KMS-11 (cell line): Measurements from ENCODE around the gene KCNJ6.

Experiments used
- H2AFZ ChIP-seq: fragments of 200-600 bp; sonication (generic); 2 replicates; pipeline ENCODE4 v1.6.1; 2016; ENCODE audit warnings: antibody characterized with exemption, mixed run types, low read depth
- H3K27ac ChIP-seq: fragments of 200-600 bp; sonication (generic); 2 replicates; pipeline ENCODE4 v1.6.1; 2016; ENCODE audit warnings: mild to moderate bottlenecking, mixed run types
- H3K27me3 ChIP-seq: fragments of 200-600 bp; sonication (generic); 2 replicates; pipeline ENCODE4 v1.6.1; 2017; ENCODE audit warnings: mild to moderate bottlenecking, low read depth, mixed run types, moderate library complexity; ENCODE audit not compliant: insufficient read depth
- H3K36me3 ChIP-seq: fragments of 200-600 bp; sonication (generic); 2 replicates; pipeline ENCODE4 v1.6.1; 2017; ENCODE audit warnings: mild to moderate bottlenecking, mixed run types; ENCODE audit not compliant: insufficient read depth
- H3K4me1 ChIP-seq: fragments of 200-600 bp; sonication (generic); 2 replicates; pipeline ENCODE4 v1.6.1; 2016; ENCODE audit warnings: mild to moderate bottlenecking, low read depth, mixed run types; ENCODE audit not compliant: poor library complexity, severe bottlenecking
- H3K4me2 ChIP-seq: fragments of 200-600 bp; sonication (generic); 2 replicates; pipeline ENCODE4 v1.7.0; 2016; ENCODE audit warnings: mild to moderate bottlenecking, mixed run types
- H3K4me3 ChIP-seq: fragments of 200-600 bp; sonication (generic); IDR thresholded peaks from 2 replicates; pipeline ENCODE4 v1.6.1; 2017; ENCODE audit warnings: low read depth, low read length, mixed read lengths; ENCODE audit not compliant: insufficient read depth
- H3K79me2 ChIP-seq: fragments of 200-600 bp; sonication (generic); 2 replicates; pipeline ENCODE4 v1.6.1; 2016; ENCODE audit warnings: low read depth, mixed run types; ENCODE audit not compliant: insufficient read depth
- H3K9ac ChIP-seq: fragments of 200-600 bp; sonication (generic); 2 replicates; pipeline ENCODE4 v1.6.1; 2016; ENCODE audit warnings: mild to moderate bottlenecking, mixed run types
- H4K20me1 ChIP-seq: fragments of 200-600 bp; sonication (generic); 2 replicates; pipeline ENCODE4 v1.6.1; 2016; ENCODE audit warnings: mild to moderate bottlenecking, mixed run types; ENCODE audit not compliant: insufficient read depth
- CTCF ChIP-seq: fragments of 200-600 bp; sonication (generic); conservative IDR thresholded peaks from 2 replicates; pipeline ENCODE4 v1.6.1; 2017; ENCODE audit warnings: low read depth, mild to moderate bottlenecking, antibody characterized with exemption, low read length, moderate library complexity, mixed read lengths

The KCNJ6 gene

GRCh38 chr21:37915497-37915911 lies 753 bp downstream of the KCNJ6 start:
- H3K27ac ChIP-seq: no peak overlapping the region
- no peak for TF ChIP-seq CTCF
- no peaks in the 10 kb centered on the region for H3K36me3 ChIP-seq
- H4K20me1 ChIP-seq: no peaks in the 10 kb centered on the region
- no peaks in the 10 kb centered on the region for H3K79me2 ChIP-seq
- H3K9ac ChIP-seq: no peak overlapping the region
- H3K27me3 ChIP-seq: no peaks in the 10 kb centered on the region
- no peak overlapping the region for H3K4me3 ChIP-seq
- H3K4me2 ChIP-seq: no peak overlapping the region
- no peak overlapping the region for H2AFZ ChIP-seq
- H3K4me1 ChIP-seq: no peaks in the 10 kb centered on the region

- no peaks in the 10 kb centered on the region for H3K27me3 ChIP-seq
- no peak overlapping the region for H3K4me2 ChIP-seq
- no peaks in the 10 kb centered on the region for H3K4me1 ChIP-seq
- no peaks in the 10 kb centered on the region for H3K79me2 ChIP-seq
- H3K36me3 ChIP-seq: no peaks in the 10 kb centered on the region
- H2AFZ ChIP-seq: no peak overlapping the region
- TF ChIP-seq CTCF: no peak
- no peak overlapping the region for H3K4me3 ChIP-seq
- H3K27ac ChIP-seq: no peak overlapping the region
- H4K20me1 ChIP-seq: no peaks in the 10 kb centered on the region
- no peak overlapping the region for H3K9ac ChIP-seq
These were observed 3.6 kb downstream of the KCNJ6 start for GRCh38 chr21:37912616-37913015.

GRCh38 chr21:37909936-37910335 lies 6.3 kb downstream of the KCNJ6 start:
- Histone ChIP-seq H3K9ac (no peak overlapping the region), H3K4me2 (no peak overlapping the region), H3K27me3 (no peaks in the 10 kb centered on the region), H4K20me1 (no peaks in the 10 kb centered on the region), H3K4me3 (no peak overlapping the region), H2AFZ (no peak overlapping the region), H3K27ac (no peak overlapping the region), H3K36me3 (no peaks in the 10 kb centered on the region), H3K79me2 (no peaks in the 10 kb centered on the region), H3K4me1 (no peaks in the 10 kb centered on the region)
- no peak for TF ChIP-seq CTCF

GRCh38 chr21:37908691-37909090 lies 7.6 kb downstream of the KCNJ6 start:
- H3K9ac ChIP-seq: no peak overlapping the region
- no peak overlapping the region for H3K27ac ChIP-seq
- no peak overlapping the region for H2AFZ ChIP-seq
- H3K4me2 ChIP-seq: no peak overlapping the region
- no peak overlapping the region for H3K4me3 ChIP-seq
- H3K79me2 ChIP-seq: no peaks in the 10 kb centered on the region
- H3K27me3 ChIP-seq: no peaks in the 10 kb centered on the region
- no peaks in the 10 kb centered on the region for H3K36me3 ChIP-seq
- no peaks in the 10 kb centered on the region for H3K4me1 ChIP-seq
- H4K20me1 ChIP-seq: no peaks in the 10 kb centered on the region
- TF ChIP-seq CTCF: no peak
